Stomach (tissue), 9 donors: ENCODE results near the gene IGFBP3. TPM values are rescaled to one million over a fixed set of nuclear protein-coding genes. Genes with fewer than 3 reads are reported as not detected.

Source experiments
- DNase-seq, 2 donors: peaks; one replicate each; pipeline versions ENCODE4 v3.0.0 to v3.0.0-alpha.2; 2013 to 2019
- H3K27ac ChIP-seq, 5 donors: fragments of 200-600 bp in 4 of 5; sonication (generic) in 4 of 5; one replicate each; pipeline ENCODE4 v1.5.1; 2013 to 2019; ENCODE audit warnings: mild to moderate bottlenecking in 1 of 5, moderate library complexity in 1 of 5
- H3K27me3 ChIP-seq, 3 donors: fragments of 200-600 bp; sonication (generic); one replicate each; pipeline ENCODE4 v1.5.1; 2017 to 2019; ENCODE audit warnings: mixed run types in 1 of 3
- H3K36me3 ChIP-seq, 4 donors: fragments of 200-600 bp; sonication (generic); 1 replicate in 3 of 4; 2 replicates in 1 of 4; pipeline ENCODE4 v1.5.1; 2016 to 2019
- H3K4me1 ChIP-seq, 4 donors: fragments of 200-600 bp; sonication (generic); one replicate each; pipeline ENCODE4 v1.5.1; 2016 to 2019
- H3K4me3 ChIP-seq, 4 donors: fragments of 200-600 bp; sonication (generic) in 3 of 4; one replicate each; pipeline ENCODE4 v1.5.1; 2016 to 2019; ENCODE audit warnings: mild to moderate bottlenecking in 1 of 4
- H3K9me3 ChIP-seq, 4 donors: fragments of 200-600 bp; sonication (generic); one replicate each; pipeline ENCODE4 v1.5.1; 2016 to 2019
- EP300 ChIP-seq: sonication (generic); formaldehyde crosslinking; IDR thresholded peaks from one replicate; pipeline ENCODE4 v1.6.1; 2017; ENCODE audit warnings: antibody characterized with exemption
- POLR2A ChIP-seq, 4 donors: fragments of 450-650 bp; IDR thresholded peaks; one replicate each; pipeline ENCODE4 v1.6.1; 2016; ENCODE audit warnings: antibody characterized with exemption in 4 of 4, control low read depth in 2 of 4, mild to moderate bottlenecking in 1 of 4, moderate library complexity in 1 of 4
- POLR2AphosphoS5 ChIP-seq, 3 donors: sonication (generic); formaldehyde crosslinking; IDR thresholded peaks; one replicate each; pipeline ENCODE4 v1.6.1; 2016; ENCODE audit warnings: antibody characterized with exemption in 3 of 3
- WGBS, 5 donors: extraction: QIAGEN DNeasy Blood & Tissue Kit in 3 of 5; methylation state at CpG; one replicate each; pipeline versions ENCODE4 v1.1.5 to v1.1.7; 2013 to 2018; 5-methylcytosine and 5-hydroxymethylcytosine counted together
- intact Hi-C: fragments of 100-400 bp; cut with DNase I; formaldehyde crosslinking; loops from one replicate; pipeline ENCODE4 v1.15.1; 2023; ENCODE audit warnings: low total_unique reads
- polyA plus RNA-seq, 3 donors: library from polyadenylated mRNA; stranded (reverse); fragments of 200-250 nt; gene quantifications; one replicate each; pipeline ENCODE4 v1.2.3, GENCODE V29; 2013
- total RNA-seq, 5 donors: library from RNA; depleted of rRNA; stranded (reverse); fragments of >200 nt; gene quantifications; one replicate each; pipeline versions ENCODE4 v1.1.0 to v1.2.3, GENCODE V29; 2014 to 2016
- TF ChIP-seq, protein P1 (sequence below), 7 experiments: fragments of 450-650 bp in 4 of 7; fragments of 200-600 bp in 3 of 7; sonication (generic) in 3 of 7; IDR thresholded peaks; one replicate each; pipeline ENCODE4 v1.5.1; 2016 to 2019; ENCODE audit warnings: antibody characterized with exemption in 7 of 7, control low read depth in 2 of 7, mild to moderate bottlenecking in 1 of 7
- donor health status: healthy with polysubstance abuse.
- donor health status: Bipolar disorder and iron deficiency.
- donor health status: healthy.

IGFBP3 gene
- total and polyA plus RNA-seq, 8 donors = 12.1 to 218 (median 53.9) TPM

DNA sequence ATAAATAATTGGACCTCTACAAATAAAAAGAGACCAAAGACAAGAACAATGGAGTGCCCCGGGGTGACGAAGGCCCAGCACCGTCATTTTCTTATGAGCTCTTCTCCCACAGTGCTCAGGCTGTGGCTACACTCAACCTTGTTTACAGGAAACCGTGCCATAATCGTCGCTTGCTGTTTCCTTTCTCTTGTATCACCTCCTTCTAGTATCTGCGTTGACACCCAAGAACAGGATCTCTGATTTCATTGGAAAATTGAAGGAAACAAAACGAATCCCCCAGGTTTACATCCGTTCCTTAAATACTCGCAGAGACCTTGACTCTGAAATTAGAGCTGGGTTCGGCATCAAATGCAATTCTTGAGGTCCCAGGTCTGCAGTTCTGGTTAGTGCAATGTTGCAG lies 1.7 kb upstream of the IGFBP3 start:
- Histone ChIP-seq H3K4me1 (peaks cover 30 to 58% (median 45%) of the 10 kb centered on the region in 4 donors), H3K4me3 (peak overlapping the region in 3 of 4 donors; percentile 7 to 56 (median 24)), H3K36me3 (no peaks in the 10 kb centered on the region), H3K27ac (peak overlapping the region in 2 of 5 donors; percentile 39 to 58), H3K27me3 (peaks cover 6 to 53% (median 42%) of the 10 kb centered on the region in 3 donors), H3K9me3 (no peaks in the 10 kb centered on the region)
- TF ChIP-seq POLR2A (IDR thresholded peaks at IDR 0.05) (no peak), EP300 (no peak), POLR2AphosphoS5 (IDR thresholded peaks at IDR 0.05) (no peak)
- TF ChIP-seq, protein P1, sequence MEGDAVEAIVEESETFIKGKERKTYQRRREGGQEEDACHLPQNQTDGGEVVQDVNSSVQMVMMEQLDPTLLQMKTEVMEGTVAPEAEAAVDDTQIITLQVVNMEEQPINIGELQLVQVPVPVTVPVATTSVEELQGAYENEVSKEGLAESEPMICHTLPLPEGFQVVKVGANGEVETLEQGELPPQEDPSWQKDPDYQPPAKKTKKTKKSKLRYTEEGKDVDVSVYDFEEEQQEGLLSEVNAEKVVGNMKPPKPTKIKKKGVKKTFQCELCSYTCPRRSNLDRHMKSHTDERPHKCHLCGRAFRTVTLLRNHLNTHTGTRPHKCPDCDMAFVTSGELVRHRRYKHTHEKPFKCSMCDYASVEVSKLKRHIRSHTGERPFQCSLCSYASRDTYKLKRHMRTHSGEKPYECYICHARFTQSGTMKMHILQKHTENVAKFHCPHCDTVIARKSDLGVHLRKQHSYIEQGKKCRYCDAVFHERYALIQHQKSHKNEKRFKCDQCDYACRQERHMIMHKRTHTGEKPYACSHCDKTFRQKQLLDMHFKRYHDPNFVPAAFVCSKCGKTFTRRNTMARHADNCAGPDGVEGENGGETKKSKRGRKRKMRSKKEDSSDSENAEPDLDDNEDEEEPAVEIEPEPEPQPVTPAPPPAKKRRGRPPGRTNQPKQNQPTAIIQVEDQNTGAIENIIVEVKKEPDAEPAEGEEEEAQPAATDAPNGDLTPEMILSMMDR (IDR thresholded peaks at IDR 0.05) = no peak
- 4 to 9% (median 6%) methylated on average over 11 of the region's 11 CpGs for WGBS, 5 donors
- DNase-seq = peak in 1 of 2 donors; percentile 42
- intact Hi-C loops = no loop called here

DNA sequence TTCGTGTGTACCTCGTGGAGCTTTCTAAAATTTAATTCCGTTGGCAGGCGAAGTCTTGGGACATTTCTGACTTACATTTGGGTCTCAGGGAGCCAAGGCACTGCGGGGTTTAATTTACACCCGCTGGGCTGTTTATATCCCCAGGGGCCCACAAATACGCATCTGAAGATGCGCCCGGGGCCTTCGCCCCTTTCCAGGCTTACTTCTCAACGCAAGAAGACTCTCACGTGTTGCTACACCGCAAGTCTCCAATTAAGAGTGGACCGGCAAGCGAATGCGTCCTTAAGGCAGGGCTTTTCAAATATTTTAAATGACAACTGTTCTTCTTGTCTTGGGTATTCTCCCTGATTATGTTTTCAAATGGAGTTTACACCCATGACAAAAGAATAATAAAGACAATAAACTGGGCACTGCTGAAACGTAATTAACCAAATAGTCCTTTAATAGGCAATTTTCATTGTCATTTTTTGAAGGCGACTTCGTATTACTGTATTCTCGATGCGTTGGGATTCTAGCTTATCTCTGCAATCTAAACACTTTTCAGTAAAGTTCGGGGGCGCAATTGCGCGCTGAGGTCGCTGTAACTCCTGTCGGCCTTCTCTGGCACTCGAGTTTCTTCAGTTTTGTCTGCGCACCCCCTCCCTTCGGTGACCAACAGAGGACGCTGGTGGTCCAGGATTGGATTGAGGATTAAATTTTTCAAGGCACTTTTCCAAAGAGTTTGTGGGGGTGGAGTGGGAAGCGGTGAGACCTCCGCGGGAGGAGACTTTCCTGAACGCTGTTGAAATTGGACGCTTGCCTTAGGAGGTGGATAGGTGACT lies 837 bp upstream of the IGFBP3 start:
- Histone ChIP-seq H3K4me1 (peaks cover 30 to 60% (median 49%) of the 10 kb centered on the region in 4 donors), H3K4me3 (peak overlapping the region; percentile 49 to 56 (median 50)), H3K9me3 (no peaks in the 10 kb centered on the region), H3K27ac (peak overlapping the region in 3 of 5 donors; percentile 39 to 58 (median 54)), H3K27me3 (peaks cover 6 to 60% (median 45%) of the 10 kb centered on the region in 3 donors), H3K36me3 (peaks cover 0 to 1% (median 0%) of the 10 kb centered on the region in 4 donors)
- intact Hi-C loops = no loop called here
- peak in 1 of 2 donors; percentile 83 for DNase-seq
- TF ChIP-seq EP300 = no peak
- TF ChIP-seq, protein P1 (IDR thresholded peaks at IDR 0.05) = peak in 5 of 7 experiments; percentile 14 to 60 (median 42)
- WGBS, 5 donors = 4 to 7% (median 5%) methylated on average over 36 of the region's 36 CpGs

DNA sequence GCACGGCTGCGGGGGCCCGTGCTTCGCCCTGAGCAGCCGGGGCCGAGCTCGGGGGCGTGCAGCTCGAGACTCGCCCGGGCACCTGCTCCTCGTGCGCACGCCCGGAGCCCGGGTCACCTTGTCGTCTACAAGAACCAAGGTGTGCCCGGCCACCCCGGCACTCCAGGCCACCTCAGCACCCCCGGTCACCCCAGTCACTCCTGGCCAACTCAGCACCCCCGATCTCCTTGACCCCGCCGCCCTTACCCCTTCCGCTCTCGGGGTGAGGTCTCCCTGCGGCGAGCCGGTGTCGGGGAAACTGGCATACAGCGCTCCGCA lies 268 bp upstream of the IGFBP3 start:
- Histone ChIP-seq H3K9me3 (no peaks in the 10 kb centered on the region), H3K4me3 (peak overlapping the region; percentile 49 to 56 (median 50)), H3K27me3 (peaks cover 6 to 60% (median 45%) of the 10 kb centered on the region in 3 donors), H3K27ac (peak overlapping the region in 2 of 5 donors; percentile 54 to 58), H3K4me1 (peaks cover 30 to 60% (median 49%) of the 10 kb centered on the region in 4 donors), H3K36me3 (peaks cover 0 to 6% (median 2%) of the 10 kb centered on the region in 4 donors)
- WGBS, 5 donors = 1 to 6% (median 4%) methylated on average over 11 to 31 of the region's 31 CpGs
- no peak for DNase-seq
- no peak for TF ChIP-seq EP300
- TF ChIP-seq POLR2A (IDR thresholded peaks at IDR 0.05) = no peak
- no peak for TF ChIP-seq POLR2AphosphoS5 (IDR thresholded peaks at IDR 0.05)
- TF ChIP-seq, protein P1 (IDR thresholded peaks at IDR 0.05) = no peak
- intact Hi-C loops = no loop called here

DNA sequence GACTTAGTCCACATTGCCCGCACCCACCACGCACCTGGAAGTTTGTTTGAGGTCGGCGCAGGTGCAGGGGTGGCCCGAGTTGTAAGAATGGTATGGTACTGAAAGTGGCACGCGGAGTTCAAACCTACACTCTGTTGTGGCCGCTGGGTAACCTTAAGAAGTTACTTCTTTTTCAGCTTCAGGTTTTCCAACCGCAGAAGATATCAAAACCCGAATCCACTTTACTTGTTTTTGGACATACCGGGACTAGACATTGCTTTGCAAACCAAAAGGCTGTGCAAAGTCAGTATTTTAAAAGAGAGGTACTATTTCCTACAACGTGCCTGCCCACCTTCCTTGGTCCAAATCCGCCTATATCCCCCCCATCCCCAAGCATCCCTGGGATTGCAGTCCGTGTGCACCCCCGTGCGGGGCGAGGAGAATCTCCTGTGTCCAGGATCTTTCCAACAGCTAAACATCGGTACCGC lies 1.0 kb downstream of the IGFBP3 start:
- Histone ChIP-seq H3K4me3 (peak overlapping the region; percentile 49 to 56 (median 50)), H3K27ac (peak overlapping the region in 2 of 5 donors; percentile 54 to 58), H3K36me3 (peaks cover 0 to 8% (median 4%) of the 10 kb centered on the region in 4 donors), H3K9me3 (no peaks in the 10 kb centered on the region), H3K4me1 (peaks cover 30 to 60% (median 49%) of the 10 kb centered on the region in 4 donors), H3K27me3 (peaks cover 6 to 60% (median 45%) of the 10 kb centered on the region in 3 donors)
- no peak for DNase-seq
- TF ChIP-seq EP300 (no peak), POLR2A (IDR thresholded peaks at IDR 0.05) (no peak), POLR2AphosphoS5 (IDR thresholded peaks at IDR 0.05) (no peak)
- TF ChIP-seq, protein P1 (IDR thresholded peaks at IDR 0.05) = no peak
- intact Hi-C loops = loop anchor here (5.0 kb wide), 3 partner anchors 432 to 1257 kb away; no protein-coding TSS in a partner anchor
- 5 to 14% (median 7%) methylated on average over 19 of the region's 19 CpGs for WGBS, 5 donors
